ENCODE results near the gene TASP1. TPM values are rescaled to one million over a fixed set of nuclear protein-coding genes. Genes with fewer than 3 reads are reported as not detected.
"Not testable (repeated sequence)": the region's sequence is repeated elsewhere in the genome, so short reads cannot be mapped to it uniquely, and the experiment has no call there.

Gene TASP1
- total RNA-seq, 3 donors from 2014 or later (not counting 1 experiment from before 2014, with no cell fraction given), result 15.5 to 22.3 (median 16.3) TPM

GRCh38 chr20:13661070-13661685 is 22.4 kb upstream of the TASP1 start:
- H3K27me3 ChIP-seq (ENCODE audit: control insufficient read depth, insufficient read depth, low read length), result no peaks in the 10 kb centered on the region
- peaks cover 4% of the 10 kb centered on the region for H3K4me1 ChIP-seq (ENCODE audit: control insufficient read depth, insufficient read depth, low read length)
- H3K36me3 ChIP-seq (ENCODE audit: control insufficient read depth, insufficient read depth, low read length), result no peaks in the 10 kb centered on the region
- Mint-ChIP-seq H3K36me3 (no peaks in the 10 kb centered on the region), H3K27me3 (ENCODE audit: low read depth in 2 of 2) (peaks cover 8 to 23% of the 10 kb centered on the region in 2 donors), H3K4me1 (no peaks in the 10 kb centered on the region), H3K4me3 (no peak overlapping the region), H3K9me3 (no peaks in the 10 kb centered on the region), H3K27ac (no peak overlapping the region)
- DNase-seq (no peak), ATAC-seq (no peak)
- H3K9me3 ChIP-seq (ENCODE audit: control insufficient read depth, insufficient read depth, low read length), result no peaks in the 10 kb centered on the region
- intact Hi-C loops (cut with micrococcal nuclease), result no loop called here
- no peak overlapping the region for H3K27ac ChIP-seq (ENCODE audit: low read length)
- TF ChIP-seq CTCF (IDR thresholded peaks at IDR 0.05), result no peak
- 78% methylated on average over 9 of the region's 11 CpGs for WGBS (ENCODE audit: insufficient coverage)
- H3K4me3 ChIP-seq (ENCODE audit: low read length), result no peak overlapping the region

GRCh38 chr20:13659288-13659687 is 20.6 kb upstream of the TASP1 start:
- no peaks in the 10 kb centered on the region for H3K9me3 Mint-ChIP-seq

GRCh38 chr20:13658060-13658459 is 19.3 kb upstream of the TASP1 start:
- H3K4me1 ChIP-seq (ENCODE audit: control insufficient read depth, insufficient read depth, low read length); H3K9me3 ChIP-seq (ENCODE audit: control insufficient read depth, insufficient read depth, low read length); DNase-seq; H3K9me3 Mint-ChIP-seq; H3K36me3 Mint-ChIP-seq; H3K27ac ChIP-seq (ENCODE audit: low read length); ATAC-seq; H3K27ac Mint-ChIP-seq; H3K4me1 Mint-ChIP-seq; H3K36me3 ChIP-seq (ENCODE audit: control insufficient read depth, insufficient read depth, low read length); intact Hi-C loops (cut with micrococcal nuclease); H3K4me3 Mint-ChIP-seq; H3K27me3 ChIP-seq (ENCODE audit: control insufficient read depth, insufficient read depth, low read length); H3K4me3 ChIP-seq (ENCODE audit: low read length): not testable (repeated sequence)
- WGBS (ENCODE audit: insufficient coverage), result 88% methylated on average over 5 of the region's 5 CpGs
- peaks cover 8 to 16% of the 10 kb centered on the region in 2 donors for H3K27me3 Mint-ChIP-seq (ENCODE audit: low read depth in 2 of 2)

More at GRCh38 chr20:13659288-13659687, 20.6 kb upstream of the TASP1 start:
- Mint-ChIP-seq H3K4me3 (no peak overlapping the region), H3K36me3 (no peaks in the 10 kb centered on the region), H3K4me1 (no peaks in the 10 kb centered on the region), H3K27me3 (ENCODE audit: low read depth in 2 of 2) (peaks cover 8 to 16% of the 10 kb centered on the region in 2 donors), H3K27ac (no peak overlapping the region)
- Histone ChIP-seq H3K27me3 (ENCODE audit: control insufficient read depth, insufficient read depth, low read length) (no peaks in the 10 kb centered on the region), H3K4me3 (ENCODE audit: low read length) (no peak overlapping the region), H3K4me1 (ENCODE audit: control insufficient read depth, insufficient read depth, low read length) (peaks cover 4% of the 10 kb centered on the region), H3K9me3 (ENCODE audit: control insufficient read depth, insufficient read depth, low read length) (no peaks in the 10 kb centered on the region), H3K27ac (ENCODE audit: low read length) (no peak overlapping the region), H3K36me3 (ENCODE audit: control insufficient read depth, insufficient read depth, low read length) (no peaks in the 10 kb centered on the region)
- no peak for TF ChIP-seq CTCF (IDR thresholded peaks at IDR 0.05)
- intact Hi-C loops (cut with micrococcal nuclease), result no loop called here
- DNase-seq (no peak), ATAC-seq (no peak)
- 51% methylated on average over 3 of the region's 3 CpGs for WGBS (ENCODE audit: insufficient coverage)

GRCh38 chr20:13656721-13657368 is 18.1 kb upstream of the TASP1 start:
- Histone ChIP-seq H3K27me3 (ENCODE audit: control insufficient read depth, insufficient read depth, low read length) (no peaks in the 10 kb centered on the region), H3K9me3 (ENCODE audit: control insufficient read depth, insufficient read depth, low read length) (no peaks in the 10 kb centered on the region), H3K27ac (ENCODE audit: low read length) (no peak overlapping the region), H3K4me3 (ENCODE audit: low read length) (no peak overlapping the region), H3K36me3 (ENCODE audit: control insufficient read depth, insufficient read depth, low read length) (no peaks in the 10 kb centered on the region), H3K4me1 (ENCODE audit: control insufficient read depth, insufficient read depth, low read length) (peaks cover 4% of the 10 kb centered on the region)
- H3K36me3 Mint-ChIP-seq, result no peaks in the 10 kb centered on the region
- no peak for ATAC-seq
- no peak overlapping the region for H3K27ac Mint-ChIP-seq
- no peak overlapping the region for H3K4me3 Mint-ChIP-seq
- WGBS (ENCODE audit: insufficient coverage), result 95% methylated on average over 3 of the region's 4 CpGs
- H3K27me3 Mint-ChIP-seq (ENCODE audit: low read depth in 2 of 2), result peaks cover 8 to 18% of the 10 kb centered on the region in 2 donors
- DNase-seq, result no peak
- no peaks in the 10 kb centered on the region for H3K4me1 Mint-ChIP-seq
- no peak for TF ChIP-seq CTCF (IDR thresholded peaks at IDR 0.05)
- no peaks in the 10 kb centered on the region for H3K9me3 Mint-ChIP-seq
- intact Hi-C loops (cut with micrococcal nuclease), result no loop called here

All from natural killer cell (primary cell).